ENCODE results near the gene AGER.
"Not testable (repeated sequence)": the region's sequence is repeated elsewhere in the genome, so short reads cannot be mapped to it uniquely, and the experiment has no call there.

AGER gene

DNA sequence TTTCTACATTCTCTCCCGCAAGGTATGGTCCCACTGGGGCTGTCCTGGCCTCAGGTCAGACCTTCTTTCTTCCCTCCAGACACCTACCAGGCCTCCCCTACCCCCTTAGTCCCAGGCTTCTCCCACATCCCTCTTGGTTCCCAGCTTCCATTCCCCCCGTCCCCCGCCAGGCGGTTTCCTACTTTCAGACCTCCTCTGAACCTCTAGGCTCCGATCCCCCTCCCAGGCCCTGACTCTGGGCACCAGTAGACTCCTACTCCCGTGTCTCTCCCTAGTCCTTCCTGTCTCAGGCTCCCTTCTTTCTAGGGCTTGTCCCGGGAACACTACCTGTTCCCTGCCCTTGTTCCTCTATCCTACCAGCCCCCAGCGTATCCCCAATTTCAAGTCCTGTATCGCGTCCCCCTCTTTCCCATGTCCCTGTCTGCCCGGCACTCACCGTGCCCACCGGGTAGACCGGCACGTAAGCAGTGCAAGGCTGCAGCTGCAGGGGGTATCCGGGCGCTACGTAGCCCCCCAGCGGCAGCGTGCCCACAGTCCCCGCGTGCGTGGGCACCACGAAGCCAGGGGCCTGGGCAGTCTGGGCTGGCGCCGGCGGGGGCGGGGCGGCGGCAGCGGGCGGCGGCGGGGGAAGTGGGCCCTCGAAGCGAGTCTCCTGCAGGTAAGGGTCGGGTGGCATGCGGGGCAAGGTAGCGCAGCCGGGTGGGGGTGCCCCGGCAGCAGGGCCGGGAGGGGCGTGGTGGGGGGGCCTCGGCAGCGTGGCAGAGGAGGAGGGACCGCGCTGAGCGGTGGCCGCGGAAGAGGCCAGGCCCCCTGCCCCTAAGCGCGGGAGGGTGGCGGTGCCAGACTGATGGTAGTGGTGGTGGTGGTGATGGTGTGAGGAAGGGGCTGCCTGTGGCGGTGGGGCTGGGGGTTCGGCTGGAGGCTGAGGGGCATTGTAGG, 33.9 kb downstream of the AGER start:
- no peak overlapping the region for H3K9ac ChIP-seq
- peaks cover 7% of the 10 kb centered on the region for H3K9me3 ChIP-seq
- H4K20me1 ChIP-seq = 0 out of 2 replicates have a peak, but pooled peaks cover 6% of the 10 kb centered on the region
- no peak overlapping the region for H3K27ac ChIP-seq
- TF ChIP-seq Cebpa-rat (IDR thresholded peaks at IDR 0.05) = no peak
- H3K4me1 ChIP-seq = peaks cover 23% of the 10 kb centered on the region
- H3K4me3 ChIP-seq = no peak overlapping the region
- peaks cover 8% of the 10 kb centered on the region; the same call in 1 of the 2 replicates for H3K27me3 ChIP-seq
- H3K36me3 ChIP-seq = no peaks in the 10 kb centered on the region
- no peak overlapping the region for H3K4me2 ChIP-seq

DNA sequence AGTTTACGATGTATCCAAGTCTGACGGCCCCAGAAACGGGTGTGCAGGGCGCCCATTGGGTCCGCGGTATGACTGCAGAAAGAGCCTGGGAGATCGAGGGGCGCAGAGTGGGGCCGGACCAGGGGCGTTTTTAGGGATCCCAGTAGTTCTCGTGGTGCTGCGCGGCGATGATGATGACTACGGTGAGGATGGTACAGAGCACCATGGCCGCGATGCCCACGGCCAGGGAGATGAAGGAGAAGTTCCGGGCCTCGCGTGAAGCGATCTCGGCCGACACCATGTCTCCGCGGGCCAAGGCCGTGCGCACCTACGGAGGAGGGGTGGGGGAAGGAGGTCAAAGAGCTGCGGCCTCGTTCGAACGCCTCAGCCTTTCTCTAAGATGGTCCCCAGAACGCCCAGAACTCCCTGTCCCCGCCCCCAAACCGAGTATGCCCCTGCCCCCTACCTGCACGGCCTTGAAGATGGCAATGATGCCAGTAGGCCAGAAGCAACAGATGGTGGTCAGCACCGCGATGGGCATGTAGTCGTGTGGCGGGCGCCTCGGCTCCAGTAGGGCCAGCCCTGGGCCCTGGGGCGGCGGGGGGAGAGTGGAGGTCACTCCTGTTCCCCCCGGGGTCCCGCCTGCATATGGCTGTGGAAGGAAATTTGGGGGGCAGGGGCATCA, 34.8 kb downstream of the AGER start:
- Histone ChIP-seq H3K4me2 (no peak overlapping the region), H3K4me3 (no peak overlapping the region), H3K9me3 (peaks cover 7% of the 10 kb centered on the region), H3K9ac (no peak overlapping the region), H4K20me1 (no peaks in the 10 kb centered on the region), H3K27ac (no peak overlapping the region), H3K4me1 (peaks cover 17% of the 10 kb centered on the region), H3K36me3 (no peaks in the 10 kb centered on the region), H3K27me3 (peaks cover 8% of the 10 kb centered on the region; the same call in 1 of the 2 replicates)
- no peak for TF ChIP-seq Cebpa-rat (IDR thresholded peaks at IDR 0.05)

DNA sequence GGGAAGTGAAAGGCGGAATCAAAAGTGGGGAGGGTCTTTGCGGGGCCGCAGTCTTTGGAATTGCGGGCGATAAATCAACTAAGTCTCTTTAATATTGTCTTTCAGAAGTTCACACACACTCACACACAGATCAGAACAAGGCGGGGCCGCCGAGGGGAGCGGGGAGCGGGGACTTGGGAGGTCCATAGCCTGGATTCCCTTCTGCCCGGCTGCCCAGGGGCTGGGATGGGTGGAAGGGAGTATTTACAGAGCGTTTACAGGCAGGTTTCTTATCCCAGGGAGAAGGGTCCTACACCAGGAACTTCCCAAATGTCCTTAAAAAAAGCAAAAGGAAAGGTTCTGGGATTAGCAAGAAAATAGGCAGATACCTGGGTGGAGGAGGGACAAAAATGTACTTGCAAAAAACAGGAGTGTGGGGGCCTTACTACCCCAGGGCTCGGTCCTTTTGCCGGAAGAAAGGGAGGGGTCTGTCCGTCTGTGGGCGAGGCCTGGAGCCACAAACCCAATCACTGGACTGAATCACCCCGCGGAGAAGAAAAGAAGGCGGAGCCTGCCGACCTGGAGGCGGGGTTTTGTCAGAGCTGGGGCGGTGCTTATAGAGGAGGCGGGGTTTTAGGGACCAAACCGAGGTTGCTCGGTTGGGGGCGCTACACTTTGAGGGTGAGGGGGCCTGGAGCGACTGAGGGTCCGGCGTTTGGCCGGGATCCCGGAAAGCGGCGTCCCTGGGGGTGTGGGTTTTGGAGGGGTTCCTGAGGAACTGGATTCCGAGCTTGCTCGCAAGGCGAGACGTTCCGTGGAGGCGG, 35.6 kb downstream of the AGER start:
- TF ChIP-seq Cebpa-rat (IDR thresholded peaks at IDR 0.05) = no peak
- no peaks in the 10 kb centered on the region for H3K36me3 ChIP-seq
- H3K4me2 ChIP-seq = no peak overlapping the region
- no peak overlapping the region for H3K9ac ChIP-seq
- H3K4me3 ChIP-seq = no peak overlapping the region
- H3K4me1 ChIP-seq = peaks cover 17% of the 10 kb centered on the region
- peaks cover 8% of the 10 kb centered on the region; the same call in 1 of the 2 replicates for H3K27me3 ChIP-seq
- H4K20me1 ChIP-seq = no peaks in the 10 kb centered on the region
- peaks cover 7% of the 10 kb centered on the region for H3K9me3 ChIP-seq
- no peak overlapping the region for H3K27ac ChIP-seq

DNA sequence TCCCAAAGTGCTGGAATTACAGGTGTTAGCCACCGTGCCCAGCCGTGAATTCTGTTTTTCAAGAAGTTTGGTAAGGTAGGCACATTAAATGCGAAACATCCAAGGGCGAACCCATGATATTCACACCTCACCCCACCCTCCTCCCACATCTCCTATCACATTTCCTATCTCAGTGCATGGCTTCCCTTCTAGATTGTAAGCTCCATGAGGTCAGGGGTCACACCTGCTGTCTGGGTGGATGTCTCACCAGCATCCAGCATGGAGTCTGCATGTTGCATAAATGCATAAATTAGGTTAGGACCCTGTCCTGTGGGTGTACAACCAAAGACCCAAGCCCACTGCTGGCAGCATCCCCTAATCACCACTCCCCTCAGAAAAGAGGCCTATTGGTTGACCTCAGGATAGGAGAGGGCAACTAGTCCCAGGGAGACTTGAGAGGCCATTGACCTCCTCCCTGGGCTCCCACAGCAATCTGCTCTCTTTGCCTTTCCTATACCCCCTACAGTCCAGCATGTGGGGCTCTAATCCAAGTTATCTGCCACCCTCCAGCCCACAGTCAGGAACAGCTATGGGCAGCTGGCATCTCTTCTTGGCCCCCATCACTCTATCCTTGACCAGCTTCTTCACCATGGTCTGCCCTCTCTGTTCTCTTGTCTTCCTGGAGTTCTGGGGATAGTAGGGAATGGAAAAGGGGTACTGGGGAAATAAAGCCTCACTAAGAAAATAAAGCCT, 36.5 kb downstream of the AGER start:
- Histone ChIP-seq H3K4me1 (peaks cover 8% of the 10 kb centered on the region), H3K9me3 (peaks cover 7% of the 10 kb centered on the region), H3K27me3 (peaks cover 8% of the 10 kb centered on the region; the same call in 1 of the 2 replicates), H3K27ac (no peak overlapping the region), H3K9ac (no peak overlapping the region), H4K20me1 (no peaks in the 10 kb centered on the region), H3K4me3 (no peak overlapping the region), H3K36me3 (no peaks in the 10 kb centered on the region), H3K4me2 (no peak overlapping the region)
- no peak for TF ChIP-seq Cebpa-rat (IDR thresholded peaks at IDR 0.05)

DNA sequence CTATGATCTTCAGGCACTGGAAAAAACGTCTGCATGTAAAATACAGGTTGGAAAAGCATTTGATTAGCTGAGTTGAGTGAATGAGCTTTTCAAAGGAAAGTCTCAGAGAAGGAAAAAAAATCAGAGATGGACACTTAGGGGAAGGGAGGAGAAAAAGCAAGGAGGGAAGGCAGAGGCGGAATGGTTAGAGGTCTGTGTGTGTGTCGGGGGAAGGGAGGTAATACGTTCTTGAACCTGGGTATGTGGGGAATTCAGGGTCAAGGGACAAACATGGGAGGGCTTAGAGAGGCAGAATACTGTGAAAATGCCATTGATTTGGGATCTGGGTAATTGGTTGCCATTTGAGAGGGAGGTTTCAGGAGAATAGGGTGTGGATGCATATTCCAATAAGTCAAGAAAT, 37.4 kb downstream of the AGER start:
- Histone ChIP-seq H4K20me1 (no peaks in the 10 kb centered on the region), H3K9me3 (peaks cover 7% of the 10 kb centered on the region), H3K36me3 (no peaks in the 10 kb centered on the region), H3K27me3 (peaks cover 8% of the 10 kb centered on the region; the same call in 1 of the 2 replicates), H3K9ac (no peak overlapping the region), H3K4me1 (no peaks in the 10 kb centered on the region), H3K4me3 (no peak overlapping the region), H3K27ac (no peak overlapping the region), H3K4me2 (no peak overlapping the region)
- TF ChIP-seq Cebpa-rat (IDR thresholded peaks at IDR 0.05) = no peak

DNA sequence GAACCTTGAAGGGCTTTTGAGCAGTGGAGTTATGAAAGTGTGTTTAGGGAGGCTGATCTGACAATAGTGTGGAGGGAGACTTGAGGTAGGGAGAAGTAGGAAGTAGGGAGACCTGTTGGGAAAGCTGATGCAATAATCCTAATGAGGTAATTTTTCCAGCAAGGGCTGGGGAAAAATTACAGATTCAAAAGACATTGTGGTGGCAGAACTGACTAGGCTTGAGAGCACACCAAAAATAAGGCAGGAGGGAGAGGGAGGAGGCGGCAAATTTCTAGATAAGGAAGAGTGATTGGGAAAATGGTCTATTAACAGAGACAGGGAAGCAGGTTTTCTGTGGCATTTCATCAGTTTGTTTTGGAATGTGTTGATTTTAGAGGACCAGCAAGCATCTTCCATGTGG, 37.8 kb downstream of the AGER start:
- Histone ChIP-seq H3K27me3 (peaks cover 8% of the 10 kb centered on the region; the same call in 1 of the 2 replicates), H3K36me3 (no peaks in the 10 kb centered on the region), H4K20me1 (no peaks in the 10 kb centered on the region), H3K4me2 (no peak overlapping the region), H3K4me3 (no peak overlapping the region), H3K4me1 (no peaks in the 10 kb centered on the region), H3K9ac (no peak overlapping the region), H3K27ac (no peak overlapping the region), H3K9me3 (peaks cover 7% of the 10 kb centered on the region)
- TF ChIP-seq Cebpa-rat (IDR thresholded peaks at IDR 0.05) = no peak

DNA sequence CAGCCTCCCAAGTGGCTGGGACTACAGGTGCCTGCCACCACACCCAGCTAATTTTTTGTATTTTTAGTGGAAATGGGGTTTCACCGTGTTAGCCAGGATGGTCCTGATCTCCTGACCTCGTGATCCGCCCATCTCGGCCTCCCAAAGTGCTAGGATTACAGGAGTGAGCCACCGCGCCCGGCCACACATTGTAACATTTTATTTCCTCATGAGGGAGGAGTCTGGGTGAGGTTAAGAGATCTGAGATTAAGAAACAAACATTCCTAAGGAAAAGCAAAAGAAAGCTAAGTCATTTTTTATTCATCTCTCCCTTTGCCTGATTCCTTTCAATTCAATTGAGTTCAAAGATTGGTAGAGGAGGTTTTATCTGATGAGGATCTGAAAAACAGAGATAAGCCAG, 39.8 kb downstream of the AGER start:
- H3K27ac ChIP-seq, H4K20me1 ChIP-seq, H3K27me3 ChIP-seq, H3K36me3 ChIP-seq, H3K4me3 ChIP-seq, H3K4me1 ChIP-seq, H3K9ac ChIP-seq, H3K9me3 ChIP-seq, H3K4me2 ChIP-seq: not testable (repeated sequence)

DNA sequence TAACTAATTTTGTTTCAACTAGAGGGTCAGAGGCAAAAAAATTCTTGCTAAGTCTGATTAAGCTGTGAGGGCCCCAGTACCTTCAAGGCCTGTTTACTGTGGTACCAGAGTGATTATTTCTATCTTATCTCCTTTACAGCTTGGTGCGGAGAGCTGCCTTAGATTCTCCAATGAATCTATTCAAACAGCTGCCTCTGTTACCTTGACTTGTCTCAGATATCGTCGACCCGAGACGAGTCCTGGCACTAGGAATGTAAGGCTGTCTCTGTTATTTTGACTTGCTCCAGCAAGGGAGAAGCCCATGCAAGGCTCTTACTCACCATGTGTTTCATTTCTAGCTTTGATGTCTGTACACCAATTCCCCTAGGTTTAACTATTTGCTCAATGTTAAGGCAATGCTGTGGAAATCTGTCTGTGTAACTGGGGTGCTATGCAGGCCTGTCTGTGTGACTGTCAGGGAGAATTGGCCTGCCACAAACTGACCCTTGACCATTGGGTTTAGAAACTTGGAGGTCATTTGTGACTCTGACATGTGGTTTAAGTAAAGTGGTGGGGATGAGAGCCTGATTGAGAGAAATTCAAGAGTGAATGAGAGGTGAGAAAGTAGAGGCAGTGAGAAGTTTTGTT, 43.5 kb downstream of the AGER start:
- no peaks in the 10 kb centered on the region for H4K20me1 ChIP-seq
- no peaks in the 10 kb centered on the region for H3K9me3 ChIP-seq
- no peak overlapping the region for H3K4me3 ChIP-seq
- H3K36me3 ChIP-seq = no peaks in the 10 kb centered on the region
- H3K4me1 ChIP-seq = no peaks in the 10 kb centered on the region
- no peak overlapping the region for H3K27ac ChIP-seq
- no peaks in the 10 kb centered on the region for H3K27me3 ChIP-seq
- H3K9ac ChIP-seq = no peak overlapping the region
- no peak overlapping the region for H3K4me2 ChIP-seq
- TF ChIP-seq Cebpa-rat (IDR thresholded peaks at IDR 0.05) = no peak

DNA sequence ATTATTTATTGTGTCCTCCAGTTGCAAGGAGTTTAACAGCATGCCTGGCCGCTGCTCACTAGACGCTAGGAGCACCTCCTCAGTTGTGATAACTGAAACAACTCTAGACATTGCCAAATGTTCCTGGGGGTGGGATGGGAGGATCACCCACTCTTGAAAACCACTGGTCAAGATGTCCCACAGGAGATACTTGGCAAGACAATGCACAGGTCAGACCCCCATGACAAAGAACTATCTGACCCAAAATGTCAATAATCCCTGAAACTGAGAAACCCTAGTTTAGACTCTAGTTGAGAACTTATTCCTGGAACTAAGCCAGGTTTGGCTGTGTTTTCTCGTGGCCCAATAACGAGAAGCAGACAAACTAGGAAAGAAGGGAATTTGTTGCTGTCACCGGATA, 44.5 kb downstream of the AGER start:
- H3K27ac ChIP-seq = no peak overlapping the region
- no peaks in the 10 kb centered on the region for H4K20me1 ChIP-seq
- TF ChIP-seq Cebpa-rat (IDR thresholded peaks at IDR 0.05) = no peak
- H3K36me3 ChIP-seq = no peaks in the 10 kb centered on the region
- H3K4me2 ChIP-seq = no peak overlapping the region
- no peak overlapping the region for H3K4me3 ChIP-seq
- H3K27me3 ChIP-seq = no peaks in the 10 kb centered on the region
- H3K9ac ChIP-seq = no peak overlapping the region
- no peaks in the 10 kb centered on the region for H3K4me1 ChIP-seq
- no peaks in the 10 kb centered on the region for H3K9me3 ChIP-seq
